SK-N-SH treated with all-trans-retinoic acid at 6 μM for 48 hours (cell line): ENCODE results near the gene CDC14A.

Experiments used
- ATAC-seq: fragments of 200-7000 bp; cut with Tn5 transposase; 3 replicates; pipeline ENCODE4 v1.9.1; 2020; ENCODE audit warnings: mild to moderate bottlenecking, moderate library complexity
- ARNTL ChIP-seq: fragments of 450-650 bp; formaldehyde crosslinking; IDR thresholded peaks from 2 replicates; pipeline ENCODE4 v1.5.0; 2020; ENCODE audit warnings: low read depth, mild to moderate bottlenecking, moderate library complexity, borderline replicate concordance
- BACH2 ChIP-seq: fragments of 250-450 bp; sonication (Bioruptor Pico); IDR thresholded peaks from 2 replicates; pipeline ENCODE4 v1.9.0; 2021; ENCODE audit warnings: mild to moderate bottlenecking, borderline replicate concordance
- CSDC2 ChIP-seq: fragments of 250-450 bp; sonication (Bioruptor Pico); IDR thresholded peaks from 2 replicates; pipeline ENCODE4 v1.5.0; 2020; ENCODE audit warnings: mild to moderate bottlenecking, moderate library complexity
- ESRRG ChIP-seq: fragments of 250-450 bp; sonication (Bioruptor Pico); IDR thresholded peaks from 2 replicates; pipeline ENCODE4 v1.6.1; 2021; ENCODE audit warnings: mild to moderate bottlenecking
- ISL1 ChIP-seq: fragments of 250-450 bp; sonication (Bioruptor Pico); IDR thresholded peaks from 2 replicates; pipeline ENCODE4 v2.1.2; 2022; ENCODE audit warnings: mild to moderate bottlenecking, moderate library complexity
- PPARA ChIP-seq: fragments of 250-450 bp; sonication (Bioruptor Pico); IDR thresholded peaks from 2 replicates; pipeline ENCODE4 v1.5.0; 2020; ENCODE audit warnings: mild to moderate bottlenecking, borderline replicate concordance
- RARB ChIP-seq: fragments of 250-450 bp; sonication (Bioruptor Pico); IDR thresholded peaks from 2 replicates; pipeline ENCODE4 v1.8.0; 2021; ENCODE audit warnings: mild to moderate bottlenecking, moderate library complexity
- SNAI2 ChIP-seq: fragments of 250-450 bp; sonication (Bioruptor Pico); IDR thresholded peaks from 2 replicates; pipeline ENCODE4 v1.5.0; 2020; ENCODE audit warnings: mild to moderate bottlenecking, moderate library complexity
- ZC3H10 ChIP-seq: fragments of 250-450 bp; sonication (Bioruptor Pico); IDR thresholded peaks from 2 replicates; pipeline ENCODE4 v1.5.1; 2021; ENCODE audit warnings: mild to moderate bottlenecking, moderate library complexity
- ZFP3 ChIP-seq: fragments of 250-450 bp; sonication (Bioruptor Pico); IDR thresholded peaks from 2 replicates; pipeline ENCODE4 v1.5.0; 2020; ENCODE audit warnings: mild to moderate bottlenecking, moderate library complexity
- ZFP30 ChIP-seq: fragments of 450-650 bp; formaldehyde crosslinking; IDR thresholded peaks from 2 replicates; pipeline ENCODE4 v1.5.0; 2022; ENCODE audit warnings: mild to moderate bottlenecking, moderate library complexity
- ZNF70 ChIP-seq: fragments of 450-650 bp; formaldehyde crosslinking; IDR thresholded peaks from 2 replicates; pipeline ENCODE4 v1.5.0; 2020; ENCODE audit warnings: mild to moderate bottlenecking, moderate library complexity
- ZNF8 ChIP-seq: fragments of 450-650 bp; formaldehyde crosslinking; IDR thresholded peaks from 2 replicates; pipeline ENCODE4 v1.5.0; 2020; ENCODE audit warnings: mild to moderate bottlenecking, moderate library complexity
- TF ChIP-seq, protein P1 (sequence below): fragments of 250-450 bp; sonication (Bioruptor Pico); IDR thresholded peaks from 2 replicates; pipeline ENCODE4 v1.5.0; 2020; ENCODE audit warnings: mild to moderate bottlenecking, moderate library complexity
- TF ChIP-seq, protein P2 (sequence below): fragments of 250-450 bp; sonication (Bioruptor Pico); IDR thresholded peaks from 2 replicates; pipeline ENCODE4 v1.5.1; 2021; ENCODE audit warnings: mild to moderate bottlenecking, moderate library complexity
- TF ChIP-seq, protein P3 (sequence below): fragments of 250-450 bp; sonication (Bioruptor Pico); IDR thresholded peaks from 2 replicates; pipeline ENCODE4 v1.5.1; 2020; ENCODE audit warnings: low read depth, mild to moderate bottlenecking, moderate library complexity
- TF ChIP-seq, protein P4 (sequence below): fragments of 250-450 bp; sonication (Bioruptor Pico); IDR thresholded peaks from 2 replicates; pipeline ENCODE4 v1.8.0; 2021; ENCODE audit warnings: low read depth, mild to moderate bottlenecking, moderate library complexity, borderline replicate concordance
- TF ChIP-seq, protein P5 (sequence below): fragments of 250-450 bp; sonication (Bioruptor Pico); IDR thresholded peaks from 2 replicates; pipeline ENCODE4 v1.8.0; 2020; ENCODE audit warnings: mild to moderate bottlenecking, moderate library complexity, borderline replicate concordance

The CDC14A gene

DNA sequence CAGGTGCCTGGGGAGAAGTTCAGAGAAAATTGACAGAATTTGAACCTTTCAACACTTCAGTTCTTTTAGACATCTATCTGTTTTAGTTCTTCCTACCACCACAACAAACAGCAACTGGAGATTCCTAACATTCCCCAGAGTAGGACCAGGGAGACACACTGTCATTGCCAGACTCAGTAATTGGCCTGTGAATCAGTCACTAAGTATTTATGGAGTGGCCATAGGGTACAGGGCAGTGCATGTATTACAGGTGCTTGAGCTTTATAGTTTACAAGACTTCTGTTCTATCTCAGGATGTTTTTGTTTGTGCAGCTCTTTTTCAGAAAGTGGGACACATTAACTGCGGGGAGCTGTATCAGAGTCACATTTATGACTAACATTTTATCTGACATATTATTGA lies 1.7 kb downstream of the CDC14A start:
- peak; percentile 6; the same call in 1 of the 3 replicates for ATAC-seq
- TF ChIP-seq, protein P1, sequence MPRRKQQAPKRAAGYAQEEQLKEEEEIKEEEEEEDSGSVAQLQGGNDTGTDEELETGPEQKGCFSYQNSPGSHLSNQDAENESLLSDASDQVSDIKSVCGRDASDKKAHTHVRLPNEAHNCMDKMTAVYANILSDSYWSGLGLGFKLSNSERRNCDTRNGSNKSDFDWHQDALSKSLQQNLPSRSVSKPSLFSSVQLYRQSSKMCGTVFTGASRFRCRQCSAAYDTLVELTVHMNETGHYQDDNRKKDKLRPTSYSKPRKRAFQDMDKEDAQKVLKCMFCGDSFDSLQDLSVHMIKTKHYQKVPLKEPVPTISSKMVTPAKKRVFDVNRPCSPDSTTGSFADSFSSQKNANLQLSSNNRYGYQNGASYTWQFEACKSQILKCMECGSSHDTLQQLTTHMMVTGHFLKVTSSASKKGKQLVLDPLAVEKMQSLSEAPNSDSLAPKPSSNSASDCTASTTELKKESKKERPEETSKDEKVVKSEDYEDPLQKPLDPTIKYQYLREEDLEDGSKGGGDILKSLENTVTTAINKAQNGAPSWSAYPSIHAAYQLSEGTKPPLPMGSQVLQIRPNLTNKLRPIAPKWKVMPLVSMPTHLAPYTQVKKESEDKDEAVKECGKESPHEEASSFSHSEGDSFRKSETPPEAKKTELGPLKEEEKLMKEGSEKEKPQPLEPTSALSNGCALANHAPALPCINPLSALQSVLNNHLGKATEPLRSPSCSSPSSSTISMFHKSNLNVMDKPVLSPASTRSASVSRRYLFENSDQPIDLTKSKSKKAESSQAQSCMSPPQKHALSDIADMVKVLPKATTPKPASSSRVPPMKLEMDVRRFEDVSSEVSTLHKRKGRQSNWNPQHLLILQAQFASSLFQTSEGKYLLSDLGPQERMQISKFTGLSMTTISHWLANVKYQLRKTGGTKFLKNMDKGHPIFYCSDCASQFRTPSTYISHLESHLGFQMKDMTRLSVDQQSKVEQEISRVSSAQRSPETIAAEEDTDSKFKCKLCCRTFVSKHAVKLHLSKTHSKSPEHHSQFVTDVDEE (CRISPR knock-in tag) = no peak
- peak; percentile 29 for TF ChIP-seq ISL1 (CRISPR knock-in tag)

DNA sequence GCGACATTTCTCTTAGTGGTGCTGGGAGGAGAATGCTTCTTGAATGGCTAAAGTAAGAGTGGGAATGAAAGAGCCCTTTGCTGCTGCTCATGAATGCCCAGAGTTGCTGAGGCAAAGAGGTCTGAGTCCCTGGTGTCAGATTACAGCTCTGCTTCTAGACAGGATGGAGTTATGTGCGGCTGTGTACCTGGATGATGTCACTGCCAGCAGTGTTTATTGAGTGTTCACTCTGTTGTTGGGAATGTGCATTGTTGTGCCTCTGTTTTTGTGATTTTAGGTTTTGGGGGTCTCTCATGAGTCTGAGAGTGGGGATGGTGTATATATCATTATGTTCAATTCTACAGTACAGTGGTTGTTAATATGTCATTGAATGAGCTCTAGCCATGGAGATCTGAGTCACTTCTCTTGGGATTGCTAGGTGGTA lies 2.7 kb downstream of the CDC14A start:
- ATAC-seq = no peak
- TF ChIP-seq ZNF8 (CRISPR knock-in tag) (no peak), SNAI2 (CRISPR knock-in tag) (no peak), ZFP3 (CRISPR knock-in tag) (no peak), ZFP30 (CRISPR knock-in tag) (no peak), PPARA (CRISPR knock-in tag) (no peak), CSDC2 (no peak), ZNF70 (CRISPR knock-in tag) (no peak), ARNTL (CRISPR knock-in tag) (no peak), BACH2 (CRISPR knock-in tag) (no peak)
- TF ChIP-seq, protein P2, sequence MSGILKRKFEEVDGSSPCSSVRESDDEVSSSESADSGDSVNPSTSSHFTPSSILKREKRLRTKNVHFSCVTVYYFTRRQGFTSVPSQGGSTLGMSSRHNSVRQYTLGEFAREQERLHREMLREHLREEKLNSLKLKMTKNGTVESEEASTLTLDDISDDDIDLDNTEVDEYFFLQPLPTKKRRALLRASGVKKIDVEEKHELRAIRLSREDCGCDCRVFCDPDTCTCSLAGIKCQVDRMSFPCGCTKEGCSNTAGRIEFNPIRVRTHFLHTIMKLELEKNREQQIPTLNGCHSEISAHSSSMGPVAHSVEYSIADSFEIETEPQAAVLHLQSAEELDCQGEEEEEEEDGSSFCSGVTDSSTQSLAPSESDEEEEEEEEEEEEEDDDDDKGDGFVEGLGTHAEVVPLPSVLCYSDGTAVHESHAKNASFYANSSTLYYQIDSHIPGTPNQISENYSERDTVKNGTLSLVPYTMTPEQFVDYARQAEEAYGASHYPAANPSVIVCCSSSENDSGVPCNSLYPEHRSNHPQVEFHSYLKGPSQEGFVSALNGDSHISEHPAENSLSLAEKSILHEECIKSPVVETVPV (CRISPR knock-in tag) = no peak
- TF ChIP-seq, protein P3, sequence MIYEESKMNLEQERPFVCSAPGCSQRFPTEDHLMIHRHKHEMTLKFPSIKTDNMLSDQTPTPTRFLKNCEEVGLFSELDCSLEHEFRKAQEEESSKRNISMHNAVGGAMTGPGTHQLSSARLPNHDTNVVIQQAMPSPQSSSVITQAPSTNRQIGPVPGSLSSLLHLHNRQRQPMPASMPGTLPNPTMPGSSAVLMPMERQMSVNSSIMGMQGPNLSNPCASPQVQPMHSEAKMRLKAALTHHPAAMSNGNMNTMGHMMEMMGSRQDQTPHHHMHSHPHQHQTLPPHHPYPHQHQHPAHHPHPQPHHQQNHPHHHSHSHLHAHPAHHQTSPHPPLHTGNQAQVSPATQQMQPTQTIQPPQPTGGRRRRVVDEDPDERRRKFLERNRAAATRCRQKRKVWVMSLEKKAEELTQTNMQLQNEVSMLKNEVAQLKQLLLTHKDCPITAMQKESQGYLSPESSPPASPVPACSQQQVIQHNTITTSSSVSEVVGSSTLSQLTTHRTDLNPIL (CRISPR knock-in tag) = no peak
- TF ChIP-seq, protein P1 (CRISPR knock-in tag) = no peak
- TF ChIP-seq, protein P4, sequence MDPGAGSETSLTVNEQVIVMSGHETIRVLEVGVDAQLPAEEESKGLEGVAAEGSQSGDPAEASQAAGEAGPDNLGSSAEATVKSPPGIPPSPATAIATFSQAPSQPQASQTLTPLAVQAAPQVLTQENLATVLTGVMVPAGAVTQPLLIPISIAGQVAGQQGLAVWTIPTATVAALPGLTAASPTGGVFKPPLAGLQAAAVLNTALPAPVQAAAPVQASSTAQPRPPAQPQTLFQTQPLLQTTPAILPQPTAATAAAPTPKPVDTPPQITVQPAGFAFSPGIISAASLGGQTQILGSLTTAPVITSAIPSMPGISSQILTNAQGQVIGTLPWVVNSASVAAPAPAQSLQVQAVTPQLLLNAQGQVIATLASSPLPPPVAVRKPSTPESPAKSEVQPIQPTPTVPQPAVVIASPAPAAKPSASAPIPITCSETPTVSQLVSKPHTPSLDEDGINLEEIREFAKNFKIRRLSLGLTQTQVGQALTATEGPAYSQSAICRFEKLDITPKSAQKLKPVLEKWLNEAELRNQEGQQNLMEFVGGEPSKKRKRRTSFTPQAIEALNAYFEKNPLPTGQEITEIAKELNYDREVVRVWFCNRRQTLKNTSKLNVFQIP (CRISPR knock-in tag) = no peak
- TF ChIP-seq, protein P5, sequence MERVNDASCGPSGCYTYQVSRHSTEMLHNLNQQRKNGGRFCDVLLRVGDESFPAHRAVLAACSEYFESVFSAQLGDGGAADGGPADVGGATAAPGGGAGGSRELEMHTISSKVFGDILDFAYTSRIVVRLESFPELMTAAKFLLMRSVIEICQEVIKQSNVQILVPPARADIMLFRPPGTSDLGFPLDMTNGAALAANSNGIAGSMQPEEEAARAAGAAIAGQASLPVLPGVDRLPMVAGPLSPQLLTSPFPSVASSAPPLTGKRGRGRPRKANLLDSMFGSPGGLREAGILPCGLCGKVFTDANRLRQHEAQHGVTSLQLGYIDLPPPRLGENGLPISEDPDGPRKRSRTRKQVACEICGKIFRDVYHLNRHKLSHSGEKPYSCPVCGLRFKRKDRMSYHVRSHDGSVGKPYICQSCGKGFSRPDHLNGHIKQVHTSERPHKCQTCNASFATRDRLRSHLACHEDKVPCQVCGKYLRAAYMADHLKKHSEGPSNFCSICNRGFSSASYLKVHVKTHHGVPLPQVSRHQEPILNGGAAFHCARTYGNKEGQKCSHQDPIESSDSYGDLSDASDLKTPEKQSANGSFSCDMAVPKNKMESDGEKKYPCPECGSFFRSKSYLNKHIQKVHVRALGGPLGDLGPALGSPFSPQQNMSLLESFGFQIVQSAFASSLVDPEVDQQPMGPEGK (CRISPR knock-in tag) = no peak
- TF ChIP-seq, all 23 proteins: peak for 0

DNA sequence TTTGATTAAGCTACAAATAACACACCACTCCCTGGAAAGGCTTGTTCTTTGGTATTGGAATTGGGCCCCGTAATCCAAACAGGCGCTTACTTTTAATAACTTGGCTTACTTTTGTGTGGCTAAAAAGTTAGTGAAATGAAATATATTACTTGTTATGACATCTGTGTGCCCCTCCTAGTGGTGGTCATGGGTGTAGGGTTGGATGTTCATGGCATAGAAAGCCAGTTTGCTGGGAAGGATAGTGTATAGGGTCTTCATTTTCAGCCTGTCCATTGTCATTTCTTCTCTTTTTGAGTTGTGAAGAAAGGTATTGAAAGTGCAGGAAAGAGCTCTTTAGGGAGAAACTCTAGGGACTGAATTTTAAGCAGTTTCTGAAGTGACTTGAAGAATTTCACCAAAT lies 5.9 kb downstream of the CDC14A start:
- TF ChIP-seq, protein P5 (CRISPR knock-in tag) = no peak
- TF ChIP-seq PPARA (CRISPR knock-in tag) = no peak
- TF ChIP-seq ESRRG (CRISPR knock-in tag) = no peak
- no peak for TF ChIP-seq ZC3H10 (CRISPR knock-in tag)
- no peak for TF ChIP-seq ARNTL (CRISPR knock-in tag)
- no peak for TF ChIP-seq ZNF70 (CRISPR knock-in tag)
- TF ChIP-seq RARB = no peak
- TF ChIP-seq, protein P3 (CRISPR knock-in tag) = no peak
- TF ChIP-seq, protein P4 (CRISPR knock-in tag) = no peak
- 0 out of 3 replicates have a peak, but pooled peaks have one; percentile 22 for ATAC-seq
